K562 (cell line): Measurements from ENCODE around the gene CEACAM18. TPM values are rescaled to one million over a fixed set of nuclear protein-coding genes. Genes with fewer than 3 reads are reported as not detected.

Source experiments
- ATAC-seq: fragments of 200-7000 bp; cut with Tn5 transposase; 3 replicates; pipeline ENCODE4 v1.9.1; 2020; ENCODE audit warnings: moderate library complexity
- BruUV-seq: library from RNA; stranded (reverse); fragments of 400-500 nt; replicated peaks from 2 replicates; lab custom pipeline; 2021; lab: Mats Ljungman, UMichigan
- CTCF ChIA-PET: fragments of 300-600 bp; formaldehyde crosslinking; extraction: SDS; loops from one replicate; lab custom pipeline; 2021; ENCODE audit warnings: low intra/inter-chr PET ratio; lab: Yijun Ruan, JAX
- POLR2A ChIA-PET: fragments of 300-600, 350-650 bp; sonication (Branson Sonifier 250); formaldehyde crosslinking; extraction: SDS; loops from one replicate; lab custom pipeline; 2021; ENCODE audit warnings: antibody characterized with exemption, inconsistent platforms; lab: Yijun Ruan, JAX
- DNase-seq, 4 experiments: peaks; one replicate each; pipeline versions ENCODE4 v3.0.0 to v3.0.0-alpha.2; 2011 to 2018; ENCODE audit warnings: low spot score in 3 of 4, mixed read lengths in 3 of 4; ENCODE audit errors: extremely low read depth in 1 of 4
- FAIRE-seq: peaks from 2 replicates; lab custom pipeline; 2011; peaks lifted over from hg19 to GRCh38; lab: Jason Lieb, UNC
- H2AFZ ChIP-seq: 2 replicates; pipeline ENCODE4 v1.6.0; 2011; ENCODE audit warnings: low read depth, low read length, control low read depth, inconsistent platforms
- H3K27ac ChIP-seq: fragments of 200-600 bp; 3 replicates; pipeline ENCODE4 v1.8.0; 2011; ENCODE audit warnings: low read depth, mild to moderate bottlenecking, control low read depth, inconsistent platforms, low read length, moderate library complexity, mixed read lengths; ENCODE audit errors: extremely low read depth
- H3K27me3 ChIP-seq, 2 experiments: fragments of 300-600 bp in 1 of 2; 2 replicates in 1 of 2; 3 replicates in 1 of 2; pipeline versions ENCODE4 v1.6.0 to v1.8.0; 2011; ENCODE audit warnings: inconsistent platforms in 2 of 2, low read length in 2 of 2, mild to moderate bottlenecking in 1 of 2, mixed read lengths in 1 of 2, moderate library complexity in 1 of 2; ENCODE audit not compliant: control insufficient read depth in 2 of 2, insufficient read depth in 2 of 2
- H3K36me3 ChIP-seq: fragments of 300-600 bp; 3 replicates; pipeline ENCODE4 v1.8.0; 2011; ENCODE audit warnings: mild to moderate bottlenecking, low read length, inconsistent platforms; ENCODE audit not compliant: control insufficient read depth, insufficient read depth
- H3K4me1 ChIP-seq, 2 experiments: fragments of 200-600 bp in 1 of 2; replicated peaks in 1 of 2; 2 replicates in 1 of 2; 3 replicates in 1 of 2; pipeline versions ENCODE4 v1.5.1 to v1.8.0; 2011; ENCODE audit warnings: inconsistent platforms in 2 of 2, low read length in 2 of 2, mild to moderate bottlenecking in 1 of 2, mixed read lengths in 1 of 2, moderate library complexity in 1 of 2; ENCODE audit not compliant: control insufficient read depth in 2 of 2, insufficient read depth in 2 of 2
- H3K4me2 ChIP-seq: 2 replicates; pipeline ENCODE4 v1.6.1; 2011; ENCODE audit warnings: low read length, control low read depth, inconsistent platforms, mixed read lengths; ENCODE audit not compliant: insufficient read depth
- H3K4me3 ChIP-seq: fragments of 200-600 bp; sonication (generic), shearing (Covaris generic); 2 replicates; pipeline ENCODE4 v1.5.1; 2016; ENCODE audit warnings: control low read depth, inconsistent platforms
- H3K79me2 ChIP-seq: fragments of 200-600 bp; 3 replicates; pipeline ENCODE4 v1.8.0; 2011; ENCODE audit warnings: low read length, inconsistent platforms; ENCODE audit not compliant: control insufficient read depth, insufficient read depth
- H3K9ac ChIP-seq, 2 experiments: 2 replicates each; pipeline versions ENCODE4 v1.6.0 to v1.6.1; 2011; ENCODE audit warnings: low read depth in 2 of 2, low read length in 2 of 2, control low read depth in 1 of 2, inconsistent platforms in 1 of 2, mild to moderate bottlenecking in 1 of 2, mixed read lengths in 1 of 2; ENCODE audit not compliant: insufficient read depth in 1 of 2
- H3K9me1 ChIP-seq: one replicate; pipeline ENCODE4 v1.6.0; 2011; ENCODE audit warnings: inconsistent platforms, mild to moderate bottlenecking, low read length, moderate library complexity; ENCODE audit not compliant: control insufficient read depth, insufficient read depth
- H3K9me3 ChIP-seq: replicated peaks from 2 replicates; pipeline ENCODE4 v1.5.1; 2011; ENCODE audit warnings: low read depth, low read length, inconsistent platforms; ENCODE audit not compliant: control insufficient read depth, insufficient read depth
- H4K20me1 ChIP-seq: replicated peaks from 2 replicates; pipeline ENCODE4 v1.6.1; 2011; ENCODE audit warnings: low read length, inconsistent platforms, mixed read lengths; ENCODE audit not compliant: control insufficient read depth, insufficient read depth
- ASH1L ChIP-seq: fragments of 450-650 bp; IDR thresholded peaks from 2 replicates; pipeline ENCODE4 v1.6.1; 2018; ENCODE audit warnings: borderline replicate concordance, mild to moderate bottlenecking, low read depth; ENCODE audit not compliant: partially characterized antibody
- CHD2 ChIP-seq: IDR thresholded peaks from 2 replicates; pipeline ENCODE4 v1.6.1; 2011; ENCODE audit warnings: low read depth, low read length
- EP400 ChIP-seq: fragments of 450-650 bp; IDR thresholded peaks from 2 replicates; pipeline ENCODE4 v1.6.1; 2017; ENCODE audit warnings: antibody characterized with exemption, mild to moderate bottlenecking, moderate library complexity
- ETV6 ChIP-seq, 3 experiments: fragments of 150-350 bp in 1 of 3; sonication (generic) in 1 of 3; formaldehyde crosslinking in 1 of 3; IDR thresholded peaks; 2 replicates each; pipeline versions ENCODE4 v1.6.1 to v1.8.0; 2014 to 2022; ENCODE audit warnings: borderline replicate concordance in 2 of 3, low read depth in 2 of 3, antibody characterized with exemption in 1 of 3, low read length in 1 of 3, mild to moderate bottlenecking in 1 of 3, missing genetic modification reagents in 1 of 3
- HDAC3 ChIP-seq: fragments of 450-650 bp; IDR thresholded peaks from 2 replicates; pipeline ENCODE4 v1.6.1; 2018; ENCODE audit warnings: borderline replicate concordance, mild to moderate bottlenecking, moderate library complexity; ENCODE audit not compliant: partially characterized antibody
- RAD51 ChIP-seq: fragments of 450-650 bp; IDR thresholded peaks from 2 replicates; pipeline ENCODE4 v1.7.1; 2016; ENCODE audit warnings: low read depth, mild to moderate bottlenecking, borderline replicate concordance
- SMAD4 ChIP-seq: fragments of 250-450 bp; sonication (Bioruptor Pico); conservative IDR thresholded peaks from 2 replicates; pipeline ENCODE4 v1.8.0; 2021; ENCODE audit warnings: inconsistent platforms, mild to moderate bottlenecking, moderate library complexity
- TAL1 ChIP-seq: fragments of 450-650 bp; IDR thresholded peaks from 2 replicates; pipeline ENCODE4 v1.6.1; 2016; ENCODE audit warnings: mild to moderate bottlenecking
- U2AF1 ChIP-seq: fragments of 200-400 bp; formaldehyde crosslinking; optimal IDR thresholded peaks from 2 replicates; pipeline ENCODE3; 2017; ENCODE audit warnings: mild to moderate bottlenecking, low read depth, low read length, moderate library complexity
- ZFP36 ChIP-seq: fragments of 150-350 bp; IDR thresholded peaks from 2 replicates; pipeline ENCODE4 v1.6.1; 2018; ENCODE audit warnings: low read length, low read depth; ENCODE audit not compliant: partially characterized antibody
- WGBS: fragments of 100-300 bp; shearing (Covaris generic); methylation state at CpG from one replicate; pipeline ENCODE4 v1.1.6; 2016; ENCODE audit warnings: low coverage, mixed read lengths; ENCODE audit not compliant: insufficient coverage; ENCODE audit errors: missing lambda C conversion rate; 5-methylcytosine and 5-hydroxymethylcytosine counted together
- in situ Hi-C: fragments of 300-500 bp; cut with MboI; formaldehyde crosslinking; loops from 4 replicates; pipeline ENCODE4 v1.15.0; 2018; ENCODE audit warnings: inconsistent platforms, mixed read lengths
- intact Hi-C: fragments of 100-400 bp; cut with micrococcal nuclease; formaldehyde crosslinking; loops from 2 replicates; pipeline ENCODE4 v1.14.2; 2022
- polyA plus RNA-seq, 8 experiments: library from polyadenylated mRNA; depleted of rRNA in 4 of 8; stranded (reverse) in 5 of 8; unstranded in 3 of 8; fragments of >200 nt; fragmentation: Nextera tagmentation in 2 of 8; fragmentation: Illumina TruSeq in 1 of 8; extraction: Ambion mirVana in 2 of 8; extraction: Trizol in 1 of 8; gene quantifications; 2 replicates each; pipeline versions ENCODE4 v1.2.1 to v1.2.3, GENCODE V29; 2011 to 2014; ENCODE audit warnings: inconsistent platforms in 1 of 8, missing spikeins in 1 of 8
- total RNA-seq, 7 experiments: library from RNA; depleted of rRNA in 6 of 7; stranded (reverse); fragments of >200 nt in 6 of 7; fragmentation: Illumina TruSeq in 2 of 7; extraction: Trizol in 2 of 7; gene quantifications; 2 replicates each; pipeline versions ENCODE4 v1.2.1 to v1.2.3, GENCODE V29; 2011 to 2021; ENCODE audit warnings: low replicate concordance in 1 of 7

Gene CEACAM18
- total and polyA plus RNA-seq, 9 of the 15 experiments (the other 6 are each of a cell fraction or from before 2014, with no cell fraction given) = 0.08 to 0.24 (median 0.15) TPM; not detected in 3

DNA sequence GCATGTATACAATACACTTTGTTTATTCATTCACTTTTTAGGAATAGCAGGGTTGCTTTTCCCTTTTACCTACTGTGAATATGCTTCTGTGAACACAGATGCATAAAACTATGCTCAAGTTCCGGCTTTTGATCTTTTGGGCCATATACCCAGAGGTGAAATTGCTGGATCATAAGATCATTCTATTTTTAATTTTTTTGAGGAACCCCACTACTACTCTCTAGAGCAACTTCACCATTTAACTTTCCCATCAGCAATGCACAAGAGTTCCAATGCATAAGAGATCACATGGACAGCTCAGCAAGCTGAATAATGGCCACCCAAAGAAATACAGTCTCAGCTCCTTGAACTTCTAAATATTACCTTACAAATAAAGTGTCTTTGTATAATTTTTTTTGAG is 43.9 kb upstream of the CEACAM18 start:
- H3K36me3 ChIP-seq = no peaks in the 10 kb centered on the region
- in situ Hi-C loops (no loop called here), intact Hi-C loops (no loop called here)
- 17% methylated on average over 1 of the region's 1 CpG for WGBS
- ChIA-PET POLR2A (interaction anchor here (0.5 kb wide), 1 partner anchor 270 kb away, joined by 3 read pairs; no protein-coding TSS in a partner anchor), CTCF (no interaction called here)
- H3K79me2 ChIP-seq = no peaks in the 10 kb centered on the region
- no peak overlapping the region for H3K9ac ChIP-seq
- no peak overlapping the region for H3K4me3 ChIP-seq
- TF ChIP-seq TAL1 (no peak), U2AF1 (no peak), CHD2 (no peak), ETV6 (IDR thresholded peaks at IDR 0.05; ENCODE audit: borderline replicate concordance in 1 of 2, low read depth in 2 of 2, low read length in 1 of 2) (no peak), ETV6 (CRISPR knock-in tag; IDR thresholded peaks at IDR 0.05; ENCODE audit: borderline replicate concordance) (no peak), EP400 (no peak), SMAD4 (no peak), HDAC3 (no peak), RAD51 (no peak), ASH1L (no peak), ZFP36 (no peak)
- H4K20me1 ChIP-seq = no peaks in the 10 kb centered on the region
- no peak overlapping the region for H3K4me2 ChIP-seq
- FAIRE-seq (no peak), ATAC-seq (no peak), DNase-seq (no peak)
- no TSS peak for BruUV-seq
- H3K9me1 ChIP-seq = no peaks in the 10 kb centered on the region
- no peaks in the 10 kb centered on the region for H3K27me3 ChIP-seq
- no peaks in the 10 kb centered on the region for H3K9me3 ChIP-seq
- no peak overlapping the region for H3K27ac ChIP-seq
- H2AFZ ChIP-seq = no peak overlapping the region
- no peaks in the 10 kb centered on the region for H3K4me1 ChIP-seq
